Epithelial cell of proximal tubule (primary cell): Measurements from ENCODE around the gene CNOT1. TPM values are rescaled to one million over a fixed set of nuclear protein-coding genes. Genes with fewer than 3 reads are reported as not detected.

Experiments
- DNase-seq: peaks from one replicate; pipeline ENCODE4 v3.0.0-alpha.2; 2011; ENCODE audit warnings: low read depth
- H3K4me3 ChIP-seq: 2 replicates; pipeline ENCODE4 v1.5.1; 2011; ENCODE audit warnings: low read depth, mild to moderate bottlenecking, low read length
- CTCF ChIP-seq: conservative IDR thresholded peaks from 2 replicates; pipeline ENCODE4 v1.5.1; 2012; ENCODE audit warnings: low read depth, mild to moderate bottlenecking, low read length
- total RNA-seq: library from RNA; depleted of rRNA; stranded (reverse); fragments of >200 nt; gene quantifications from 2 replicates; pipeline ENCODE4 v1.2.3, GENCODE V29; 2015

Gene CNOT1
- total RNA-seq, 1 donor from 2014 or later: 70.6 TPM

- no peak for TF ChIP-seq CTCF
- DNase-seq: no peak
- no peak overlapping the region for H3K4me3 ChIP-seq
These were observed 24.1 kb downstream of the CNOT1 start for GRCh38 chr16:58605562-58605961.

DNA sequence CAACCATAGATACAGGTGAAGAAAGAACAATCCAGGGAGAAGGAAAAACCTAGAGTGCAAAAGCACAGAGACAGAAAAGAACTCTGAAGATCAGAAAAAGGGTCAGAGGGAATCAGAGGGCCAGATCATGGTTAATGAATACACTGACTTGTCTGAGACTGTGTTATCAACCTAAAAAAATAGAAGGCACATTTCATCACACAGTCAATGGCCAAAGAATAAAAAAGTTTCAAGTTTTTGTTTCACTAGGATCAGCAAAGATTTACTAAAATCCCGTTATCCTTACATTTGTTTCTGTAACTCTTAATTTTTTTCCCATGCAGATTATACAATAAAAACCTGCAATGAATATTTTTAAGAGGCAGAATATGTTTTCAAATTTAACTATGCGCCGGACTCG is 38.5 kb downstream of the CNOT1 start:
- no peak for DNase-seq
- TF ChIP-seq CTCF: no peak

GRCh38 chr16:58589326-58589905 is 40.2 kb downstream of the CNOT1 start:
- no peak for TF ChIP-seq CTCF
- DNase-seq: no peak
- H3K4me3 ChIP-seq: no peak overlapping the region

More for the DNA sequence above, 38.5 kb downstream of the CNOT1 start:
- H3K4me3 ChIP-seq: no peak overlapping the region

DNA sequence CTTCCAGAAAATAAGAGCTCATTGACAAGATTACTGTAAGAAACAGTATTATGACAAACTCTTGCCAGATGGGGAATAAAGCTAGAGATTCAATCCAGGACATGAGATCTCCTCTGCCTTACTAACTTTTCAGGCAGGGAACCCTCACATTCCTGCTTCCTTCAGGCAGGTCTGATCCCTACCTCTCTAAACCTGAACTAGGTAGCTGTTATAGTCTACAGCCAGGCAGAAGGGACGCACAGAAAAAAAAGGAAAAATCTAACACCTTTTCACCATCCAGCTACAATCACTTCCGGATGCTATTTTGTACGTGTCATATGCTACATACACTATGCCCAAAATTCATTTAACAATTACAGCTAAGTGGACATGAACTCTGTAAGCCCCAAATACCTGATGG is 41.2 kb downstream of the CNOT1 start:
- DNase-seq: no peak
- no peak overlapping the region for H3K4me3 ChIP-seq
- TF ChIP-seq CTCF: no peak

DNA sequence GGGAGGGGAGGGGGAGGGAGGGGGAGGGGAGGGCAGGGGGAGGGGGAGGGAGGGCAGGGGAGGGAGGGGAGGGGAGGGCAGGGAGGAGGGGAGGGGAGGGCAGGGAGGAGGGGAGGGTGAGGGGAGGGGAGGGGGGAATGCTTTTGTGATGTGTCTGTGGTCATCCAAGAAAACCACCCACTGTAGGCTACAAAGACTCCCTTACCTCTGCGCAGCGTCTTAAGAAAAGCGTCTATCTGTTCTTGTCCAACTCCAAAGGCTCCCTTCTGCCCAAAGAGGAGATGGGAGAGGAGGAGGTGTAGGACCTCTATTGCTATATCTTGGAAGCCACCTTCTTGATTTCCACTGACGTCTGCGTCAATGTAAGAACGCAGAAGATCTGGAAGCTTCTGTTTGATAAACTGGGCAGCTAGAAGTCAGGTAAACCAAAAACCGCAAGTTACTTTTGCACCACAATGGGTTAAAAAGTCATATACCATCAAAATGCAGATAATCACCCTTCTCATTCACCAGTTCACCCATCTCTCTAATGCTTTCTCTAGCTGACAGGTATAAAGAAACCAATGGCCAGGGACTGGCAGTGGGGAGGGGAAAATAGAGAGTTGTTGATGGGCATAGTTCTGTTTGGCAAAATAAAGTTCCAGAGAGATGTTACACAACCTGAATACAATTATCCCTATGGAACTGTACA is 43.1 kb downstream of the CNOT1 start:
- no peak for TF ChIP-seq CTCF
- H3K4me3 ChIP-seq: no peak overlapping the region
- DNase-seq: no peak

DNA sequence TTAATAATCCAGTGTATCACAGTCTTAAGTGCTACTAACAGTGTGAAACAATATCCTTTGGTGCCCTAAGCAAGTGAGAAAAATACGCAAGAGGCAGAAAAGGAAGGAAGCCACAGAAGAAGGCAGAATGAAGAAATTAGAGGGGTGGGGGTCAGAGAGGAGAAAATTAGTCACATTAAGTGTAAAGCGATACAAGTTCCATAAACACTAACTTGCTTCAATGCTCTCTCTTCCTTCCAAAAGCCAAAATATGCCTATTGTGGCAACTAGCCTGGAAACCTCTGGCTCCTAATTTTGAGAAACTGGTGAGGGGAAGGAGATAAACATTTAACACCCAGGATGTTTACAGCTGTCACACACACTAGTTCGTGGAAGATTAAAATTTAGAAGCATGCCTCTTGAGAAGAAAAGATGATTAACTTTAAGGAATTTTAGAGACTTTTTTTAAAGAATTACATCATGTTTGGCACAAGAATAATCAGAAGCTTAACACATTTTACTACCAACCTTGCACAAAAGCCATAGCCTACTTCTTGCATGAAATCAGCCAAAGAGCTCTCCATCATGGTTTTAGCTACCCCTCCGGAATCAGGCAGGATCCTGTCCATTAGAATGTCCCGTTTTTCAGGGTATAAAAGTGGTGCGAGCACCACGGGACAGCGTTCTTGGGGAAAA is 44.7 kb downstream of the CNOT1 start:
- H3K4me3 ChIP-seq: no peak overlapping the region
- no peak for DNase-seq
- TF ChIP-seq CTCF: no peak
